Measurements from ENCODE around the gene ZMAT1.
A peak's percentile ranks its signal among the peaks of the same experiment; 100 is the strongest.

ZMAT1 gene

GRCh38 chrX:101932249-101932570, 383 bp upstream of the ZMAT1 start:
- H2AK5ac ChIP-seq (ENCODE audit: low read length, severe bottlenecking): no peak overlapping the region
- WGBS: 93% methylated on average over 3 of the region's 8 CpGs
- no peaks in the 10 kb centered on the region for H3K36me3 ChIP-seq (ENCODE audit: control insufficient read depth in 1 of 2, insufficient read depth in 2 of 2, low read depth in 1 of 2, low read length in 2 of 2)
- H4K91ac ChIP-seq (ENCODE audit: low read length): no peak overlapping the region
- no peak overlapping the region for H3K18ac ChIP-seq (ENCODE audit: low read depth in 1 of 2, low read length in 2 of 2)
- no peak overlapping the region for H3K14ac ChIP-seq (ENCODE audit: low read length in 2 of 2)
- H3K23ac ChIP-seq (ENCODE audit: low read length in 2 of 2): no peak overlapping the region
- no peaks in the 10 kb centered on the region for H3K4me1 ChIP-seq (ENCODE audit: control insufficient read depth, insufficient read depth, low read depth, low read length)
- H2BK12ac ChIP-seq (ENCODE audit: low read length in 2 of 2): no peak overlapping the region
- H3K4me3 ChIP-seq (ENCODE audit: insufficient read depth in 1 of 2, low read depth in 1 of 2, low read length in 2 of 2): peak overlapping the region in 1 of 2 experiments; percentile 70
- no peak overlapping the region for H4K8ac ChIP-seq (ENCODE audit: low read length)
- H2AFZ ChIP-seq (ENCODE audit: low read depth, low read length): no peak overlapping the region
- H3K9me3 ChIP-seq (ENCODE audit: control insufficient read depth, low read length): no peaks in the 10 kb centered on the region
- DNase-seq: no peak
- no peak overlapping the region for H3K27ac ChIP-seq (ENCODE audit: low read length, poor library complexity, severe bottlenecking)
- no peak overlapping the region for H2BK5ac ChIP-seq (ENCODE audit: low read depth, low read length, poor library complexity, severe bottlenecking)
- H3K4ac ChIP-seq (ENCODE audit: low read depth in 1 of 2, low read length in 2 of 2): no peak overlapping the region
- H3K79me1 ChIP-seq (replicated peaks; ENCODE audit: low read length, poor library complexity, severe bottlenecking): no peaks in the 10 kb centered on the region
- H3K4me2 ChIP-seq (ENCODE audit: low read length, poor library complexity, severe bottlenecking): peak overlapping the region; percentile 22
- no peaks in the 10 kb centered on the region for H3K27me3 ChIP-seq (ENCODE audit: control insufficient read depth in 1 of 2, insufficient read depth in 1 of 2, low read length in 2 of 2)
- no peak overlapping the region for H3K9ac ChIP-seq (ENCODE audit: low read length)
- no peak overlapping the region for H2BK15ac ChIP-seq (ENCODE audit: low read depth, poor library complexity, severe bottlenecking)
- no peak overlapping the region for H2BK120ac ChIP-seq (ENCODE audit: low read depth, low read length)

- Histone ChIP-seq H3K4me3 (ENCODE audit: insufficient read depth in 1 of 2, low read depth in 1 of 2, low read length in 2 of 2) (peak overlapping the region; percentile 66 to 70), H2AK5ac (ENCODE audit: low read length, severe bottlenecking) (no peak overlapping the region), H2BK15ac (ENCODE audit: low read depth, poor library complexity, severe bottlenecking) (no peak overlapping the region), H3K9ac (ENCODE audit: low read length) (peak overlapping the region; percentile 71), H3K23ac (ENCODE audit: low read length in 2 of 2) (no peak overlapping the region), H3K27me3 (ENCODE audit: control insufficient read depth in 1 of 2, insufficient read depth in 1 of 2, low read length in 2 of 2) (no peaks in the 10 kb centered on the region), H2AFZ (ENCODE audit: low read depth, low read length) (no peak overlapping the region), H3K9me3 (ENCODE audit: control insufficient read depth, low read length) (no peaks in the 10 kb centered on the region), H2BK120ac (ENCODE audit: low read depth, low read length) (no peak overlapping the region), H3K36me3 (ENCODE audit: control insufficient read depth in 1 of 2, insufficient read depth in 2 of 2, low read depth in 1 of 2, low read length in 2 of 2) (no peaks in the 10 kb centered on the region), H3K4ac (ENCODE audit: low read depth in 1 of 2, low read length in 2 of 2) (no peak overlapping the region), H3K18ac (ENCODE audit: low read depth in 1 of 2, low read length in 2 of 2) (no peak overlapping the region), H4K91ac (ENCODE audit: low read length) (no peak overlapping the region), H3K4me1 (ENCODE audit: control insufficient read depth, insufficient read depth, low read depth, low read length) (no peaks in the 10 kb centered on the region), H2BK12ac (ENCODE audit: low read length in 2 of 2) (no peak overlapping the region), H2BK5ac (ENCODE audit: low read depth, low read length, poor library complexity, severe bottlenecking) (no peak overlapping the region), H3K27ac (ENCODE audit: low read length, poor library complexity, severe bottlenecking) (no peak overlapping the region), H3K4me2 (ENCODE audit: low read length, poor library complexity, severe bottlenecking) (peak overlapping the region; percentile 63), H3K14ac (ENCODE audit: low read length in 2 of 2) (no peak overlapping the region), H4K8ac (ENCODE audit: low read length) (no peak overlapping the region), H3K79me1 (replicated peaks; ENCODE audit: low read length, poor library complexity, severe bottlenecking) (no peaks in the 10 kb centered on the region)
- WGBS: 21% methylated on average over 6 of the region's 6 CpGs
- DNase-seq: no peak
Observed at GRCh38 chrX:101931136-101931487, 715 bp downstream of the ZMAT1 start.

- Histone ChIP-seq H3K9me3 (ENCODE audit: control insufficient read depth, low read length) (no peaks in the 10 kb centered on the region), H3K4ac (ENCODE audit: low read depth in 1 of 2, low read length in 2 of 2) (no peak overlapping the region), H3K27me3 (ENCODE audit: control insufficient read depth in 1 of 2, insufficient read depth in 1 of 2, low read length in 2 of 2) (peaks cover 0 to 3% of the 10 kb centered on the region in 2 experiments), H3K79me1 (replicated peaks; ENCODE audit: low read length, poor library complexity, severe bottlenecking) (no peaks in the 10 kb centered on the region), H2BK12ac (ENCODE audit: low read length in 2 of 2) (no peak overlapping the region), H2AFZ (ENCODE audit: low read depth, low read length) (no peak overlapping the region), H3K4me3 (ENCODE audit: insufficient read depth in 1 of 2, low read depth in 1 of 2, low read length in 2 of 2) (no peak overlapping the region), H2BK120ac (ENCODE audit: low read depth, low read length) (no peak overlapping the region), H3K9ac (ENCODE audit: low read length) (no peak overlapping the region), H3K18ac (ENCODE audit: low read depth in 1 of 2, low read length in 2 of 2) (no peak overlapping the region), H2BK15ac (ENCODE audit: low read depth, poor library complexity, severe bottlenecking) (no peak overlapping the region), H3K36me3 (ENCODE audit: control insufficient read depth in 1 of 2, insufficient read depth in 2 of 2, low read depth in 1 of 2, low read length in 2 of 2) (no peaks in the 10 kb centered on the region), H3K4me1 (ENCODE audit: control insufficient read depth, insufficient read depth, low read depth, low read length) (no peaks in the 10 kb centered on the region), H4K8ac (ENCODE audit: low read length) (no peak overlapping the region), H3K23ac (ENCODE audit: low read length in 2 of 2) (no peak overlapping the region), H2AK5ac (ENCODE audit: low read length, severe bottlenecking) (no peak overlapping the region), H3K14ac (ENCODE audit: low read length in 2 of 2) (no peak overlapping the region), H2BK5ac (ENCODE audit: low read depth, low read length, poor library complexity, severe bottlenecking) (no peak overlapping the region), H4K91ac (ENCODE audit: low read length) (no peak overlapping the region), H3K4me2 (ENCODE audit: low read length, poor library complexity, severe bottlenecking) (no peak overlapping the region), H3K27ac (ENCODE audit: low read length, poor library complexity, severe bottlenecking) (no peak overlapping the region)
- no CpG with 5 or more reads among the region's 5 CpGs for WGBS
- DNase-seq: no peak
Observed at GRCh38 chrX:101925733-101926132, 6.1 kb downstream of the ZMAT1 start.

GRCh38 chrX:101918751-101919150, 13.1 kb downstream of the ZMAT1 start:
- WGBS: 65% methylated on average over 1 of the region's 1 CpG
- Histone ChIP-seq H3K18ac (ENCODE audit: low read depth in 1 of 2, low read length in 2 of 2) (no peak overlapping the region), H2BK120ac (ENCODE audit: low read depth, low read length) (no peak overlapping the region), H3K4me2 (ENCODE audit: low read length, poor library complexity, severe bottlenecking) (no peak overlapping the region), H3K4me1 (ENCODE audit: control insufficient read depth, insufficient read depth, low read depth, low read length) (no peaks in the 10 kb centered on the region), H4K91ac (ENCODE audit: low read length) (no peak overlapping the region), H3K4me3 (ENCODE audit: insufficient read depth in 1 of 2, low read depth in 1 of 2, low read length in 2 of 2) (no peak overlapping the region), H2AFZ (ENCODE audit: low read depth, low read length) (no peak overlapping the region), H3K14ac (ENCODE audit: low read length in 2 of 2) (no peak overlapping the region), H3K23ac (ENCODE audit: low read length in 2 of 2) (no peak overlapping the region), H3K9me3 (ENCODE audit: control insufficient read depth, low read length) (peaks cover 7% of the 10 kb centered on the region), H2BK15ac (ENCODE audit: low read depth, poor library complexity, severe bottlenecking) (no peak overlapping the region), H3K36me3 (ENCODE audit: control insufficient read depth in 1 of 2, insufficient read depth in 2 of 2, low read depth in 1 of 2, low read length in 2 of 2) (no peaks in the 10 kb centered on the region), H3K27me3 (ENCODE audit: control insufficient read depth in 1 of 2, insufficient read depth in 1 of 2, low read length in 2 of 2) (no peaks in the 10 kb centered on the region), H3K79me1 (replicated peaks; ENCODE audit: low read length, poor library complexity, severe bottlenecking) (no peaks in the 10 kb centered on the region), H2BK12ac (ENCODE audit: low read length in 2 of 2) (no peak overlapping the region), H2AK5ac (ENCODE audit: low read length, severe bottlenecking) (no peak overlapping the region), H2BK5ac (ENCODE audit: low read depth, low read length, poor library complexity, severe bottlenecking) (no peak overlapping the region), H3K27ac (ENCODE audit: low read length, poor library complexity, severe bottlenecking) (no peak overlapping the region), H4K8ac (ENCODE audit: low read length) (no peak overlapping the region), H3K4ac (ENCODE audit: low read depth in 1 of 2, low read length in 2 of 2) (no peak overlapping the region), H3K9ac (ENCODE audit: low read length) (no peak overlapping the region)
- DNase-seq: no peak

Measured in mesenchymal stem cell (in vitro differentiated cells and primary cell).